ENCODE measurements around the gene BIRC5. TPM values are rescaled to one million over a fixed set of nuclear protein-coding genes. Genes with fewer than 3 reads are reported as not detected.

BIRC5 gene
- total RNA-seq, 4 donors from 2014 or later: under 0.01 to 2.0 (median 0.13) TPM; not detected in 1

- Histone ChIP-seq H3K4me3 (no peak overlapping the region), H3K36me3 (no peaks in the 10 kb centered on the region), H3K4me1 (peaks cover 4 to 16% (median 9%) of the 10 kb centered on the region in 4 donors), H3K27ac (replicated peaks in 1 of 4) (no peak overlapping the region), H3K27me3 (peaks cover 0 to 23% (median 11%) of the 10 kb centered on the region in 4 donors), H3K9me3 (no peaks in the 10 kb centered on the region)
- no peak for DNase-seq (ENCODE audit: extremely low spot score)
- intact Hi-C loops (cut with DNase I): no loop called here
- 89% methylated on average over 8 of the region's 20 CpGs for WGBS
- TF ChIP-seq CTCF (IDR thresholded peaks at IDR 0.05) (no peak), POLR2AphosphoS5 (IDR thresholded peaks at IDR 0.05) (no peak), POLR2A (IDR thresholded peaks at IDR 0.05; ENCODE audit: low read depth) (no peak), EP300 (IDR thresholded peaks at IDR 0.05) (no peak)
Observed at GRCh38 chr17:78236362-78237127, 22.5 kb downstream of the BIRC5 start.

- TF ChIP-seq CTCF (IDR thresholded peaks at IDR 0.05) (no peak), EP300 (IDR thresholded peaks at IDR 0.05) (no peak), POLR2AphosphoS5 (IDR thresholded peaks at IDR 0.05) (no peak), POLR2A (IDR thresholded peaks at IDR 0.05; ENCODE audit: low read depth) (no peak)
- H3K4me1 ChIP-seq: peaks cover 0 to 8% (median 2%) of the 10 kb centered on the region in 4 donors
- H3K4me3 ChIP-seq: no peak overlapping the region
- no peaks in the 10 kb centered on the region for H3K36me3 ChIP-seq
- WGBS: 79% methylated on average over 11 of the region's 11 CpGs
- no peak for DNase-seq (ENCODE audit: extremely low spot score)
- H3K27ac ChIP-seq (replicated peaks in 1 of 4): no peak overlapping the region
- intact Hi-C loops (cut with DNase I): no loop called here
- peaks cover 0 to 14% (median 4%) of the 10 kb centered on the region in 4 donors for H3K27me3 ChIP-seq
- H3K9me3 ChIP-seq: no peaks in the 10 kb centered on the region
Observed at GRCh38 chr17:78237401-78238012, 23.5 kb downstream of the BIRC5 start.

- Histone ChIP-seq H3K36me3 (no peaks in the 10 kb centered on the region), H3K4me3 (no peak overlapping the region), H3K27ac (replicated peaks in 1 of 4) (no peak overlapping the region), H3K9me3 (no peaks in the 10 kb centered on the region), H3K27me3 (peaks cover 0 to under 1% (median 0%) of the 10 kb centered on the region in 4 donors), H3K4me1 (peaks cover 0 to 8% (median 2%) of the 10 kb centered on the region in 4 donors)
- TF ChIP-seq POLR2A (IDR thresholded peaks at IDR 0.05; ENCODE audit: low read depth) (no peak), CTCF (IDR thresholded peaks at IDR 0.05) (no peak), EP300 (IDR thresholded peaks at IDR 0.05) (no peak), POLR2AphosphoS5 (IDR thresholded peaks at IDR 0.05) (no peak)
- intact Hi-C loops (cut with DNase I): no loop called here
- no peak for DNase-seq (ENCODE audit: extremely low spot score)
- 90% methylated on average over 8 of the region's 20 CpGs for WGBS
Observed at GRCh38 chr17:78238823-78239488, 24.9 kb downstream of the BIRC5 start.

- no peak overlapping the region for H3K27ac ChIP-seq (replicated peaks in 1 of 4)
- no peaks in the 10 kb centered on the region for H3K36me3 ChIP-seq
- intact Hi-C loops (cut with DNase I): no loop called here
- peaks cover 0 to 8% (median 2%) of the 10 kb centered on the region in 4 donors for H3K4me1 ChIP-seq
- TF ChIP-seq EP300 (IDR thresholded peaks at IDR 0.05) (no peak), POLR2AphosphoS5 (IDR thresholded peaks at IDR 0.05) (no peak)
- 90% methylated on average over 5 of the region's 9 CpGs for WGBS
- H3K27me3 ChIP-seq: no peaks in the 10 kb centered on the region
- H3K9me3 ChIP-seq: no peaks in the 10 kb centered on the region
- no peak overlapping the region for H3K4me3 ChIP-seq
- no peak for DNase-seq (ENCODE audit: extremely low spot score)
Observed at GRCh38 chr17:78239489-78239931, 25.5 kb downstream of the BIRC5 start.
